HL-60/S4 treated with retinoic acid at 250 ng/mL for 4 days and 3 days (cell line): ENCODE results near the gene ADGRL3.

ENCODE experiments used
- in situ Hi-C: fragments of 300-500 bp; cut with MboI; formaldehyde crosslinking; loops from 2 replicates; pipeline ENCODE4 v1.7.0; 2022; ENCODE audit warnings: low sequenced_read_pairs

ADGRL3 gene

DNA sequence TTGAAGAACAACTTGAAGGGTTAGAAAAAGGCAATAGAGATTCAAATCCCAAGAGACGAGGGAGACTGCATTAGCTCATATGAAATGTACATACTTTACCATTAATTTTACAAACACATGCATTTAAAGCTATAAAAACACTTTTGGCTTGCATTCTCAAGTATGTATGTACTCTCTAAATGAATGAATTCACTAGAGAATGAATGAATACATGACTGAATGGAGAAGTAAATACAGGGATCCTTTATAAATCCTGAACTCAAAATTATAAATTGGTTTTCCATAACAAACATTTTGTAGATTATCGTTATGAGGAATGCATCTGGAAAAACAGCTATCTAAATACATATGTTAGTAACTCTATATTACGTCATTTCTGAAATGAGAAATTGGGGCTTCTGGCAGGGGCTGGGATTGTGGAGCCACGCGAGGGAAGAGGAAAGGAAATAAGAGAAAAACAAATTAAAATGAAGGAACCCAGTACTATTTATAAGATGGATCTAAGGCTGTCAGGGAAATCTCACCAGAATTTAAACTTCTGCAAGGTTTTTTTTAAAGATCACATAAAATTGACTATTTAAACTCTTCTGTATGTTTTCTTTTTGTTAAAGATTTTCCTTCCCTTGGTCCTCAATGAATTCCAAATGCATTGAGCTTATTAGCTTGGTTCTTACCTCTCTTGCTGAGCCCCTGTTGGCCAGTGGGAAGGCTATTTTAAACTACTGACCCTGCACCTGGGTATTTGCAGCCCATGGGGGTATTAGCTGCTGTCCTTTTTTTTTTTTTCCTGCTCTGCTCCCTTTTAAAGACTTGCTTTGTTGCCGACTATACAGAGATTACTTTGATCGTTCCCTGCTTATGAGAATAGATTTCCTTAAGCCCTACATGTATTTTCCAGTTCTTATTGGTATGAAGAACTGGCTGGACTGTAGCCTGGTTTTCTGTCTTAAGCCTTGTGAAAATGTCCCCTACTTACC lies 207.8 kb downstream of the ADGRL3 start:
- in situ Hi-C loops: no loop called here

DNA sequence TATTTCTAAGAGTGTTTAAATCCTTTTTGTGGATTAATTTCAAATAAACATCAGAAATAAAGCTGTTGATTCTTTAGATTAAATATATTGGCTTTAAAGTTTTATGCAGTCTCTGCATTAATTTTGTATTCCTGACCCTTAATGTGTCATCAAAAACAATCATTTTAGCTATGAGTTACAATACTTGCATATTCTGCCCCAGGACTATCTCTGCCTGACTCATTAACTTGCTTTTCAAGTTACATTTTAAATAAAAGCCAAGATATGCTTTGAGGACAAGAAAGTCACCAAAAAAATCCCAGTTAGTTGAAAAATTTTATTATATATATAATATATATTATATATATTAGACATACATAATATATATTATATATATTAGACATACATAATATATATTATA lies 208.7 kb downstream of the ADGRL3 start:
- in situ Hi-C loops: no loop called here

DNA sequence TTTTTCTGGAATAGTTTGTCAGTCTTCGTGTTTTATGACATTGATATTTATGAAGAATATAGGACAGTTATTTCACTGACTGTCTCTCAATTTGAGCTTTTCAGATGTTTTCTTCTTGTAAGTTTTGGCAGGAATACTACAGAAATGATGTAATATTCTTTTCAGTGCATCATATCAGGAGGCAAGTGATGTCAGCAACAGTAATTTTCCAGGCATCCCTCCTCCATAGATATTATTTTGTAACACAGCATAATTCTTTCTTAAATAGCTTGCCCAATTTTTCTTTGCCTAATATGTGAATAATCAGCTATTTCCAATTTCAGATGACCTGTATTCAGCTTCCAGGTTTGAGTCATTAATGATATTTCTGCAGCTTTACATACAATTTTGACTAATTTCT lies 211.1 kb downstream of the ADGRL3 start:
- in situ Hi-C loops: no loop called here

DNA sequence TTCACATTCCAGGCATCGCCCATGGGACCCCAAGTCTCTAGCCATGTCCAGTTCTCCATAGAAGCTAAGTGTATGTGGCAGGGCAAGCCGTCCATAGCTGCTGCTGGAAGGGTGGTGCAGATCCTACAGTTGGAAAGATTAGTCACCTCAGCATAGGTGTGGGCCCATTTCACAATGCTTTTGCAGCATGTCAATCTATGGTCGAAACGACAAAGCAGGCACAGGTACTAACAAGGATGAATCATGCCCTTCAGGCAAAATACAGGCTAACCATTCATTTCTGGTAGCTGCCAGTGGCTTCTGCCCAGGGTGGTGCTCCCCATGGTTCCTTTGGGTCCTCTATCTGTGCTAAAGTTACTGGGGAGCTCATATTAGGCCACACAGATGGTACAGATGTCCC lies 225.2 kb downstream of the ADGRL3 start:
- in situ Hi-C loops: no loop called here

GRCh38 chr4:61426229-61426628 lies 226.1 kb downstream of the ADGRL3 start:
- in situ Hi-C loops: no loop called here

GRCh38 chr4:61427099-61427817 lies 227.1 kb downstream of the ADGRL3 start:
- in situ Hi-C loops: no loop called here

DNA sequence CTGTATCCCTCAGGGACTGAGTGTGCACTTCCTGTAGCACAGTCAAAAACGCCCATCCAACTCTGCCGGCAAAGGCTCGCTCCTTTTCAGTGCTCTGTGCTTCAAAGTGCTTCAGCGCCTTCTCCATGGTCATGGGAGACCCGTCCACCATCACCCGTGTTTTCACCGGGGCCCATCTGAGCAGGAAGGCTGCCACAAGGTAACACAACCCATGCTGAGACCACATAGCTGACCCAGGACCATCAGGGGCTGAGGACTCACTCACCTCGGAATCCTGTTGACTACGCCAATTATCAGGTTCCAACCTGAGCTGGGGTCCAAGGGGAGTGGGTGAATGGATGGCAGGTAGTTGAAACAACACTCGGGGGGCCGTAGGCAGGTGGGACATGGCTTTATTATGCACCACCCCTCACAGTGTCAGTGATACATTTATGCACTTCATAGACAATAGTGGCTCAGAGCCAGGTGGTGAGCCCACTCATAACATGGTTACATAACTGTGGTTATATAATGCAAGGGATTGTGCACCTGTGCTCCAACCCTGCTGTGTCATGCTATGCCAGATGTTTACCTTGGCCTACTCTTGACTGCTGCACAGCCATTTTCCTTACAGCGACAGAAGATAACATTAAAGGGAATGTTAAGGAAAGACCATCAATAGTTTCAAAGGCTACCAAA lies 227.8 kb downstream of the ADGRL3 start:
- in situ Hi-C loops: no loop called here

DNA sequence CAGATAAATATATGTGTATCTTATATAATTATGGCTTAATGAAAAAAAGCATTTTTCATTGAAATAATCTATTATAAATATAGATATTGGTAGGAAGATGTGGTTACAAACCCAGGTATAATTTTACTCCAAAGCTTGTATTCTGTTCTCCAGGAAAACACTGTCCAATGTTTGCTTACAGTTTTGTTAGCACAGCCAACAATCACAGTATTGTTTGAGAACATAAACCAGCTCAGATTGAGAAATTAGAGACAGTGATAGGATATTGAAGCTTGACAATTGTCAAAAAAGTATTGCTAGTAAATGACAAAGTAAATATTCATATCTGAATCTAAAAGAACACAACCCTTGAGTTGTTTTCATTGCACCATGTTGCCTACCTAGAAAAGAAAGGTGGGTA lies 228.8 kb downstream of the ADGRL3 start:
- in situ Hi-C loops: no loop called here

DNA sequence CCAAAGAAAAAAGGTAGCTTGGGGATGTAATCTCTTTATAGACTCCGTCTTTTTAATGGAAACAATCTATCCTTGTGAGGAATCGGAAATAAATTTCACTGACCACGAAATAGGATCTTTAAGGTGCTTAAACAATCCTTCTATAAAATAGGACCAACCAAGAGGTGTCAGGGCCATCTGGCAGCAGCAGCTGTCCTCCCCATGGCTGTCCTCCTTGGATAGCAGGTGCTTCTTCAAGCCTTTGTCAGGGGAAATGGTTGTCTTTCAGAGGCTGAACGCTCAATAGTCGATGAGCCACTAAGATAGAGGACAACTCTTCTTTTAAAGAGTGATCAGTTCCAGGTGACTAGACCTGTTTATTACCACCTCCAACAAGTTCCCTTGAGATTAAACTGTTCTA lies 231.0 kb downstream of the ADGRL3 start:
- in situ Hi-C loops: no loop called here

GRCh38 chr4:61437923-61438322 lies 237.8 kb downstream of the ADGRL3 start:
- in situ Hi-C loops: no loop called here

DNA sequence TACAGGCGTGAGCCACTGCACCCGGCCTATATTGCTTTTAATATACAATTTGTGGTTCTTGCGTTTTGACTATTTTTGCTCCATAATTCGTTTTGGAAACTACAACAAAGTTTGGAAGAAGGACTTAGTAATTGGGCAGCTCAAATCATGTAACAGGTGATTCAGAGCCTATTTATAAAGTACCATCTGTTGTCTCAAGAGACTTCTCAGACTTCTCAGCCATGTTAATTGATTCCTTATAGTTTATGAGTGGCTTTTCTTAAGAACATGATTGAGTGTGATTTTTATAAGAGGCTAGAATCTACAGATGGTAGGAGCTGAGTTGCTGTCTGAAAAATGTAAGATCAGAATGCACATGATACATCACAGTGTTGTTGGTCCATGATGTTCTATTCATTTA lies 240.2 kb downstream of the ADGRL3 start:
- in situ Hi-C loops: no loop called here

GRCh38 chr4:61442936-61443335 lies 242.8 kb downstream of the ADGRL3 start:
- in situ Hi-C loops: no loop called here

GRCh38 chr4:61443813-61444510 lies 243.8 kb downstream of the ADGRL3 start:
- in situ Hi-C loops: no loop called here

GRCh38 chr4:61445374-61446063 lies 245.4 kb downstream of the ADGRL3 start:
- in situ Hi-C loops: no loop called here

DNA sequence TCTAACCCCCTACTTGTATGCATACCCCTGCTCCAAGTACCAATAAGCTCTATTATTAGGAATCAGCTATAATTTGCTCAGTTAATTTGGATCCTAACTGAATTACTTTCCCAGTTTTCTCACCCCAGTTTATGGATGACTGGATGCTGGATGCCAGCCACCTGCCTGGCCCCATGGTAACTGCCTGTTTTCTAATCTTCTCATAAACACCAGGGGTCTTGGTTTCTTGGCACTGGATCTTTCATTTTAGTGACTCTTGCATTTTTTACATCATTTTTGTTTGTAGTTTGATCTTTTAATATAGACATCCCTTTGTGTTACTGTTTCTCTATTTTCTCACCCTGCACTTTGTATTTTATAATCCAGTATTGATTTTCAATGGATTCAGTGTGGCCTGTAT lies 246.8 kb downstream of the ADGRL3 start:
- in situ Hi-C loops: no loop called here

GRCh38 chr4:61447918-61448317 lies 247.8 kb downstream of the ADGRL3 start:
- in situ Hi-C loops: no loop called here

GRCh38 chr4:61451935-61452334 lies 251.8 kb downstream of the ADGRL3 start:
- in situ Hi-C loops: no loop called here

GRCh38 chr4:61461956-61462355 lies 261.8 kb downstream of the ADGRL3 start:
- in situ Hi-C loops: no loop called here

GRCh38 chr4:61462451-61463326 lies 262.6 kb downstream of the ADGRL3 start:
- in situ Hi-C loops: no loop called here
